Measurements from ENCODE around the gene POU3F3.
A peak's percentile ranks its signal among the peaks of the same experiment; 100 is the strongest.

POU3F3 gene

DNA sequence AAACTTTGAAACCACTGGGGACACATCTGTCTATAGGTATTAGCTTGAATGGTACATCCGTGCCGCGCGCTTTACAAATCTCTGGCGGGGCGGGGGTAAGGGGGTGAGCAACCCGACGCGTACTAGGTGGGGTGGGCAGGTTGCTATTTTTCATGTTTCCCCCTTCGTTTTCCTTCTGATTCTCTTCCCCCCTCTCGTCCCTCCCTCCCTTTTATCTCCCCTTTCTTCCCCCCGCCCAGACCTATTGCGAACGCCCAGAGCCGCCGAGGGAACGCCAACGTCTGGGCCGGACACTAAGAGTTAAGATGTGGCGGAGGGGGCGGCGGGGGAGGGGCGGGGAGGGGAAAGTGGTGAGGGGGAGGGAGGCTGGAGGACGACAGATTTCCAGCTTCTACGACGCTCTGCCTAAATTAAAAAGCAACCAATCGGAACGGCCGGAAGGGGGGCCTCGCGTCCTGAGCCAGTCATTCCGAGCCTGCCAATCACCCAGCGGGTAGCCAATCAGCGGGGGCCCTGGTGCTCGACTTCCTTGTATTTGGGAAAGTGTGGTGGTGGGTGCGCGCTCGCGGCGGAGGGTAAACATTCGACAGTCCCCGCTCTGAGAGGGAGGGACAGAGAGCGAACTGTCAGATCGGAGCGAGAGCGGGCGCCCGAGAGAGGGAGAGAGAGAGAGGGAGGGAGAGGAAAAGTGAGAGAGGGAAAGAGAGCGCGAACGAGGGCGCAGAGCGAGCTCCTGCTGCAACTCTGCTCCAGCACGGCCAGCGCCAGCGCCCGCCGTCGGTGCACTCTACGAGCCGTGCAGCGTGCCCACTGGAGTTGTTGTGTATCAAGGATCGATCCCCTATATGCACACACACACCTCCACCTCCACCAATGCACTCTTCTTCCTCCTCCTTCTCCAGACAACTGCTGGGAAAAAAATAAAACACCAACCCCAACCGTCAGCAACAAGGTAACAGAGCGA is at the start of gene POU3F3:
POU3F3 (plus strand) TSS at position 582 of the 964 bp plus-strand sequence. CDS start 1,396 bp downstream, outside the sequence.
- peak; percentile 100 for DNase-seq (ENCODE audit: low spot score)

- peak; percentile 49 for DNase-seq (ENCODE audit: low spot score)
Measured at GRCh38 chr2:104804148-104804890, 49.6 kb upstream of the POU3F3 start.

DNA sequence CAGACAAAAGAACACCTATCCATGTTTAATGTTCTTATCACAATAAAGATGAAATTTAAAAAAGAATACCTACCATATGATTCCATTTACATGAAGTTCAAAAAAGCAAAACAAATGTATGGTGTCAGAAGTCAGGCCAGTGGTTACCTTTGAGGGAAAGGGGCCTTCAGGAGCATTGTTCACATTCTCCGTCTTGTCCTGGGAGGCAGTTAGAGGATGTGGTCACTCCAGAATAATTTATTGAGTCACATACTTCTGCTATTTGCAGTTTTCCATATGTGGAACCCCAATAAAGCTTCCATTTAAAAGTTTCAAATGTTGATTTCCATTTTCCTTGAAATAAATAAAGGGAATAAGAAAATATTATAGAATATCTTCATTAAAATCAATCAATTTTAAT is 41.6 kb upstream of the POU3F3 start:
- DNase-seq (ENCODE audit: low spot score): no peak

- DNase-seq (ENCODE audit: low spot score): no peak
Measured at GRCh38 chr2:104816143-104816542, 37.8 kb upstream of the POU3F3 start.

GRCh38 chr2:104818264-104818663 is 35.7 kb upstream of the POU3F3 start:
- no peak for DNase-seq (ENCODE audit: low spot score)

- no peak for DNase-seq (ENCODE audit: low spot score)
Measured at GRCh38 chr2:104820126-104820525, 33.8 kb upstream of the POU3F3 start.

DNA sequence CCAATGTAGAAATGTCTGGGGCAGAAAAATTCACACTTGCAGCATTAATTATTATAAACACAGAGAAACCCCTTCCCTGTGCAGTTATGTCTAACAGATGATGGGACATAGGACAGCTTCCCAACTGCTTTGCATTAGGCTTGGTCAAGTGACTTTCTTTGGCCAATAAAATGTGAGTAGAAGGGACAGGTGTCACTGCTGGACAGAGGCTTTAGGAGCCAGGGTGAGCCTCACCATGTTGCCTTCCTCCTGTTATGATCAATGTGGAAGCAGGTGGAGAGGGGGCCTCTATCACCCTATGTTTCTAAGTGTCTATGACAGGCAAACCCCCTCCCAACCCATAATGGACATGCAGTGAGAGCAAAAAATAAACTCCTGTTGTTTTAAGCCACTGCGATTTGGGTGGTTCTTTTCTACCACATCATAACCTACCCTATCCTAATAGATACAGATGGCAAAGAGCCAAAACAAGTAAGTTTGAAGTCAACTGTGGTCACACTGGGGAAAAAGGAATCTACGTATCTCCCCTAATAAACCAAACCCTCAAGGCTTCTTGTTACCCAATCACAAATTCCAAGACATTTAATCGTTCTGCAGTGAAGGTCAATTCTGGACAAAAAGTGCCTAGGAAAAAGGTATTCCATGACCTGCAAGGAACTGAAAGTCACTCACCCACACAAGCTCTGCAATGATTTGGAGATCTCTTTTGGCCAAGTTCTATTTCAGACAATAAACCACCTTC is 28.6 kb upstream of the POU3F3 start:
- no peak for DNase-seq (ENCODE audit: low spot score)

DNA sequence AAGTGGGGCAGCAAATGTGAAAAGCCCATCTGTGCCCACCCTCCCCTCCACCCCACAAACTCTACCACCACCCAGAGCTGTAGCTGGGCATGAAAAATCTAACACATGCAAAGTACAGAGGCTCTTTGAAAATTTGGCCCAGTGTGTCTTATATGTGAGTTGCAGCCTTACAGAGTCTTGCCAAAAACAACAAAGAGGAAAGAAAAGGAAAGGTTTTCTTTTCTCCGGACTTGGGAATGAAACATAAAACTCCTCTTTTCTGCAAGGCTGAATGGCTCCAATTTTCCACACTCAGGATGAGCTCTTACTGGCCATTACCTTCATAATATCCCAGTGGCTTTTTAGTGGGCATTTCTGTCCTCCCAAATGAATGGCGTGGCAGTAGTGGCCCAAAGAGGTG is 27.9 kb upstream of the POU3F3 start:
- DNase-seq (ENCODE audit: low spot score): peak; percentile 15

DNA sequence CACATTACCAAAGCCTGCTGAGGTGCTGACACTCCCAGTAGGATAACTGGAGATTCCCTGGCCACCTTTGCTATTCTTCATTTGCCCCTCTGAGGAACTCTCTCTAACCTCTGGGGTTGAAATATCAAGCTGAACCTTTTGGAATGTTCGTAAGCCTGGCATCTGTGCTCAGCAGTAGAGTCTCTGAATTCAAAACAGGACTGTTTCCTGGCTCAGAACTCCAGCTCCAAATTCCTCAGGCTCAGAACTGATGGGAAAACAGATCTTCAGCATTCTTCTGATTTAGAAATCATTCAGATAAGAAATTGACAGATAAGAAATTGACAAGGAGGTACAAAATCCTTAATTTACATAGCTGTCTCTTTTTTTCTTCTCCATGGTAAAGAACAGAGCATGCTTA is 22.2 kb upstream of the POU3F3 start:
- no peak for DNase-seq (ENCODE audit: low spot score)

GRCh38 chr2:104834431-104835153 is 19.3 kb upstream of the POU3F3 start:
- DNase-seq (ENCODE audit: low spot score): peak; percentile 94

DNA sequence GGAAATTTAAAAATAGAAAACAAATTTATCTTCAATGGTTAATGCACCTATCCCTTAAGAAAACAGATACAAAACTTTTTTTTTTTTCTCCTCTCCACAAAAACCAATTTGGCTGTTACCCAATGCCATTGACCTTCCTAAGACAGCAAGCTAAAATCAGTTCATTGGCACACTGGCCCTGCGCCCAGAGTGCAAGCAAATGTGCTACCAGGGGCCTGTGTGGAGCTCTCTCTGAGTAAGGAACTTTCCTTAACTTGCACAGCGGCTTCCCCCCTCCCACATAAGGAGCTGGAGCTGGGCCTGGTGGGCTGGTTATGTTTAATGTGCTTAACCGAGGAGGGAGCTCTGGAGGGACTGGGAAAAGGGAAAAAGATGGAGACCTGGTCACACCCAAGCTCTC is 17.6 kb upstream of the POU3F3 start:
- DNase-seq (ENCODE audit: low spot score): peak; percentile 47

DNA sequence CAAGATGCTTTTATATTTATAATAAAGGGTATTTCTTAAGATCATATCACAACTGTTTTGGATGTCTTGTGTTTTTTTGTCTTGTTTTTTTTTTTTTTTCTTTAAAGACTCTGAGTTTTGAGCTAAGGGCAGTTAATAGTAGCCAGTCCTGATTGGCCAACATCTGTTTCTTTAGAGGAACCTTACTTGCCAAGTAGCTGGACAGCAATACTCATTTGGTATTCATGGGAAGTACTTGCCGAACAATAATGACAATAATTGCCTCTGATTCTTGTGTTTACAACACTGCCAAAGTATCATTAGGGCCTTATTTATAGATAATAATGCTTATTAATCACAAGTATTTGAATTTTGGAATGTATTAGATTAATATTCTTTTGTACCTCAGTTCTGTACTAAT is 17.1 kb upstream of the POU3F3 start:
- DNase-seq (ENCODE audit: low spot score): peak; percentile 45

GRCh38 chr2:104840156-104840555 is 13.8 kb upstream of the POU3F3 start:
- DNase-seq (ENCODE audit: low spot score): peak; percentile 17

- DNase-seq (ENCODE audit: low spot score): peak; percentile 24
Measured at GRCh38 chr2:104840893-104841585, 12.9 kb upstream of the POU3F3 start.

- peak; percentile 29 for DNase-seq (ENCODE audit: low spot score)
Measured at GRCh38 chr2:104841744-104842143, 12.2 kb upstream of the POU3F3 start.

DNA sequence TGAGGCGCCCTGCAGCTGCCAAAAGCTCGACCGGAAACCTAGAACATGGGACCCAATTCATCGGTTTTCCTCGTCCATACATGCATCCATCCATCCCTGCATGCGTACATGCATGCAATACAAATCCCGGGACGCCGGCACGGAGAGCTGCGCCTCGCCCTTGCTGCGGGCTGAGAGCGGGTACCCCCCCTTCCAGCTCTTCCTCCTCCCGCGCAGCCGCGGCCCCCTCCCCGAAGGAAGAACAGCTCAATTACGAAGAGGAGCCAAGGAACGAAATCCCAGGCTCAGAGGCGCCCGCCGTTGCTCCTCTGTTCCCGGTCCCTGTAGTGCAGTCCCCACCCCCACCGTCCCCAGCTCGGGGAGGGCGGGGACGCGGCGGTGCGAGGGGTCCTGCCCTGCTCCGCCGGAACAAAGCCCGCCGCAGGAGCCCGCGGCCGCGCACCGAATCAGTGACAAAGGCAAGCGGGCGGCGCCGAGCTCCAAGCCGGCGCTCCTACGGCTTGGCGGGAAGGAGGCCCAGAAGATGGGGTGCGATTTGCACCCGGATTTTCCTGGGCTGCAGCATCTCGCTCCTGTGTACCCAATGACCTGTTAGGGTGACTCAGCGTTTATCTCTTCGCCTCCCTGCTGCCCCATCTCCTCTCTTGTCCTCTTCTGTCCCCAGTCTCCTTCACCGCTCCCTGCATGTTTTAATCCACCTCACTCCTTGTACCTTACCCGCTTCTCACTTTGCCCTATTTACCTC is 8.9 kb upstream of the POU3F3 start:
- peak; percentile 62 for DNase-seq (ENCODE audit: low spot score)

DNA sequence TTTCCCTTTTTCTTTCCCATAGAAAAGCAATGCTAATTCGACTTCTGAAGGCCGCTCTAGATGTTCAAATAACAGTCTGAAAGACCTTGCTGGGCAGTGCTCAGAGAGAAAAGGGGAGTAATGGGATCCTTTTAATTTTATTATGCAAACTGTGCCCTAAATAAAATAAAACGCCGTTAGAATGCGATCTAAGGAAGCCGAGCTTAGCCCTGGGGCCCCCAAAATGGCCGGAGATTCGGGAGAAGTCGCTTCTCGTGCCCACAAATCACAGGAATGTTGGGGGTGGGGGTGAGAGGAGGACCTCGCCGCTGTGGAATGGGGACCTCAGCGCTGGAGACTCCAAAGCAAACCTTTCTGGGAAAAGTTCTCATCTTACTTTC is 8.4 kb upstream of the POU3F3 start:
- peak; percentile 51 for DNase-seq (ENCODE audit: low spot score)

DNA sequence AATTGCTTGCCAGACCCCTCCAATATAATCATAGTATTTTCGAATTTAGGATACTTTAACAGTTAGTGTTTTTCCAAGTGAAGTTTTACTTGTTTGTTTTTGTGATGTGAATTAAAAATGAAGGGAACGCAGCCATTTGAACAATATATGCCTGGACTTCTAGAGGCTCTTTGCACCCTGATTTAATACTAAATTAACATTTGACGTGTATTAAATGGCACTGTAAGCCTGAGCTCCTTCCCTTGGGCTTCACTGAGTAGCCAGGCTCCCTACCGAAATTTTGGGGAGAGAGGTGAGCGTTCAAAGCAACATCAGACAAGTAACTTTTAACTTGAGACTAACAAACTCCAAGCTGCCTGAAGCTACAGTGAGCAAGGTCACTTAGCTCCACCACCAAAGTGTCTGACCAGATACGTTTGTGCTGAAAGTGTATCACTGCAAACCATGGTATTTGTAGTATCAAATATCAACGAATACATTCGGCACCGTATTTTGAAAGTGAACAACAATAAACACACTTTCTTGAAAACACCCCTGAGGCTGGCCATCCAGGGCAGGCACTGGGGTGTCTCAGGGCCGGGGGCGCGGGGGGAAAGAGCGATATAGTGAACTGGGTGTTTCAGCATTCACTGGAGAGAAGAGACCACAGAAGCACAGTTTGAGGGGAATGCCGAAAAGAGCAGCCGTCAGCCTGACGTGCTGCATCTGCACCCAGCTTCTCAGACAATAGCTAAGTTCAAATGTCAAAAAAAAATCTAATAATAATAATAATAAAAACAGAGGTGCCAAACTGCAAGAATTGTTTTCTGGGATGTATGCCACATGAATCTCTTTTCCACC is 7.7 kb upstream of the POU3F3 start:
- DNase-seq (ENCODE audit: low spot score): peak; percentile 67
